HG03354 (cell line): ENCODE results near the gene SH3BP4.
"Not testable (repeated sequence)": the region's sequence is repeated elsewhere in the genome, so short reads cannot be mapped to it uniquely, and the experiment has no call there.

Experiments
- ATAC-seq: cut with Tn5 transposase; IDR thresholded peaks from one replicate; pipeline ENCODE4 v1.9.1; 2021; ENCODE audit warnings: mild to moderate bottlenecking; ENCODE audit not compliant: unreplicated experiment, poor library complexity, severe bottlenecking

Gene SH3BP4

GRCh38 chr2:235047171-235048160, 95.6 kb downstream of the SH3BP4 start:
- ATAC-seq: no peak

- ATAC-seq: no peak
These were observed 96.7 kb downstream of the SH3BP4 start for GRCh38 chr2:235048549-235048948.

GRCh38 chr2:235049069-235049468, 97.3 kb downstream of the SH3BP4 start:
- ATAC-seq: no peak

- ATAC-seq: no peak
These were observed 97.9 kb downstream of the SH3BP4 start for GRCh38 chr2:235049719-235050118.

GRCh38 chr2:235050980-235051351, 99.1 kb downstream of the SH3BP4 start:
- ATAC-seq: no peak

- no peak for ATAC-seq
These were observed 99.8 kb downstream of the SH3BP4 start for GRCh38 chr2:235051436-235052260.

GRCh38 chr2:235052514-235053354, 100.9 kb downstream of the SH3BP4 start:
- ATAC-seq: no peak

- no peak for ATAC-seq
These were observed 101.8 kb downstream of the SH3BP4 start for GRCh38 chr2:235053651-235054050.

- no peak for ATAC-seq
These were observed 102.7 kb downstream of the SH3BP4 start for GRCh38 chr2:235054475-235054874.

- no peak for ATAC-seq
These were observed 103.1 kb downstream of the SH3BP4 start for GRCh38 chr2:235054919-235055318.

GRCh38 chr2:235055891-235056516, 104.2 kb downstream of the SH3BP4 start:
- ATAC-seq: no peak

GRCh38 chr2:235056768-235057167, 105.0 kb downstream of the SH3BP4 start:
- ATAC-seq: no peak

GRCh38 chr2:235057616-235058015, 105.8 kb downstream of the SH3BP4 start:
- not testable (repeated sequence) for ATAC-seq

GRCh38 chr2:235059161-235059560, 107.3 kb downstream of the SH3BP4 start:
- no peak for ATAC-seq

- ATAC-seq: no peak
These were observed 109.8 kb downstream of the SH3BP4 start for GRCh38 chr2:235061656-235062055.

GRCh38 chr2:235063471-235063961, 111.7 kb downstream of the SH3BP4 start:
- ATAC-seq: no peak

- ATAC-seq: no peak
These were observed 113.2 kb downstream of the SH3BP4 start for GRCh38 chr2:235064976-235065375.

- ATAC-seq: no peak
These were observed 114.7 kb downstream of the SH3BP4 start for GRCh38 chr2:235066490-235066889.

GRCh38 chr2:235066895-235067294, 115.1 kb downstream of the SH3BP4 start:
- no peak for ATAC-seq
